Fibroblast of pulmonary artery (primary cell): ENCODE results near the gene PLA2G2C.

ENCODE experiments used
- DNase-seq: peaks from one replicate; pipeline ENCODE4 v3.0.0-alpha.2; 2010; ENCODE audit warnings: low read depth
- H3K4me3 ChIP-seq: replicated peaks from 2 replicates; pipeline ENCODE4 v1.5.1; 2011; ENCODE audit warnings: low read depth, mild to moderate bottlenecking, control low read depth, low read length, moderate library complexity
- TF ChIP-seq, protein P1 (sequence below): IDR thresholded peaks from 2 replicates; pipeline ENCODE4 v1.5.1; 2011; ENCODE audit warnings: mild to moderate bottlenecking, control low read depth, low read length, inconsistent platforms; ENCODE audit errors: missing control alignments

Gene PLA2G2C

GRCh38 chr1:20158358-20159070, 27.8 kb downstream of the PLA2G2C start:
- no peak overlapping the region for H3K4me3 ChIP-seq
- DNase-seq = no peak
- TF ChIP-seq, protein P1, sequence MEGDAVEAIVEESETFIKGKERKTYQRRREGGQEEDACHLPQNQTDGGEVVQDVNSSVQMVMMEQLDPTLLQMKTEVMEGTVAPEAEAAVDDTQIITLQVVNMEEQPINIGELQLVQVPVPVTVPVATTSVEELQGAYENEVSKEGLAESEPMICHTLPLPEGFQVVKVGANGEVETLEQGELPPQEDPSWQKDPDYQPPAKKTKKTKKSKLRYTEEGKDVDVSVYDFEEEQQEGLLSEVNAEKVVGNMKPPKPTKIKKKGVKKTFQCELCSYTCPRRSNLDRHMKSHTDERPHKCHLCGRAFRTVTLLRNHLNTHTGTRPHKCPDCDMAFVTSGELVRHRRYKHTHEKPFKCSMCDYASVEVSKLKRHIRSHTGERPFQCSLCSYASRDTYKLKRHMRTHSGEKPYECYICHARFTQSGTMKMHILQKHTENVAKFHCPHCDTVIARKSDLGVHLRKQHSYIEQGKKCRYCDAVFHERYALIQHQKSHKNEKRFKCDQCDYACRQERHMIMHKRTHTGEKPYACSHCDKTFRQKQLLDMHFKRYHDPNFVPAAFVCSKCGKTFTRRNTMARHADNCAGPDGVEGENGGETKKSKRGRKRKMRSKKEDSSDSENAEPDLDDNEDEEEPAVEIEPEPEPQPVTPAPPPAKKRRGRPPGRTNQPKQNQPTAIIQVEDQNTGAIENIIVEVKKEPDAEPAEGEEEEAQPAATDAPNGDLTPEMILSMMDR = no peak

- TF ChIP-seq, protein P1 = no peak
- H3K4me3 ChIP-seq = no peak overlapping the region
- DNase-seq = no peak
These were observed 32.0 kb downstream of the PLA2G2C start for GRCh38 chr1:20154301-20154831.

DNA sequence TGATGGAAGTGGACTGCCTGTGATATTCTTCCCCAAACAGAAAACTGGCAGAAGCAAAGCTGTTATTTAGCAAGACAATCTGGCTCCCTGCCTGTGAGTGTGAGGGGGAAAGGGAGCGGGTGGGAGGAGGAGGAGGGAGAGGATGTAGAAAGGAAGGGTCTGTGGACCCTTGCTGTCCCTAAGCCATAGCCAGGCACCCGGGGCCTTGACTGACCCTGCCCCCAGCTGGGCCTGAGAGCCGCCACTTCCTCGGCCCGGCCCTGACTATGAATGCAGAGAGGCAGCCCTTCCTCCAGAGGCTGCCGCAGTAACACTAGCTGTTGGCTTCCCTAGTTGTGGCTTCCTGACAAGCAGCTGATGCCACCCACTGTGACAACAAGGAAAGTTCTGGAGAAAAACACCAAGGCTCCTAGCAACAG, 33.3 kb downstream of the PLA2G2C start:
- no peak for DNase-seq
- no peak overlapping the region for H3K4me3 ChIP-seq
- TF ChIP-seq, protein P1 = no peak

GRCh38 chr1:20152599-20152930, 33.8 kb downstream of the PLA2G2C start:
- TF ChIP-seq, protein P1 = no peak
- no peak for DNase-seq
- no peak overlapping the region for H3K4me3 ChIP-seq

- DNase-seq = peak; percentile 76
- H3K4me3 ChIP-seq = peak overlapping the region; percentile 37
- TF ChIP-seq, protein P1 = peak; percentile 85
These were observed 34.3 kb downstream of the PLA2G2C start for GRCh38 chr1:20151906-20152598.

- no peak for DNase-seq
- no peak overlapping the region for H3K4me3 ChIP-seq
These were observed 35.3 kb downstream of the PLA2G2C start for GRCh38 chr1:20150969-20151368.

More at GRCh38 chr1:20150969-20151368, 35.3 kb downstream of the PLA2G2C start:
- TF ChIP-seq, protein P1 = no peak
